GM19351 (cell line): Measurements from ENCODE around the gene CSH1.
A peak's percentile ranks its signal among the peaks of the same experiment; 100 is the strongest.
"Not testable (repeated sequence)": the region's sequence is repeated elsewhere in the genome, so short reads cannot be mapped to it uniquely, and the experiment has no call there.

ENCODE experiments used
- ATAC-seq: cut with Tn5 transposase; IDR thresholded peaks from one replicate; pipeline ENCODE4 v1.9.1; 2021; ENCODE audit warnings: mild to moderate bottlenecking, moderate library complexity; ENCODE audit not compliant: unreplicated experiment

CSH1 gene

DNA sequence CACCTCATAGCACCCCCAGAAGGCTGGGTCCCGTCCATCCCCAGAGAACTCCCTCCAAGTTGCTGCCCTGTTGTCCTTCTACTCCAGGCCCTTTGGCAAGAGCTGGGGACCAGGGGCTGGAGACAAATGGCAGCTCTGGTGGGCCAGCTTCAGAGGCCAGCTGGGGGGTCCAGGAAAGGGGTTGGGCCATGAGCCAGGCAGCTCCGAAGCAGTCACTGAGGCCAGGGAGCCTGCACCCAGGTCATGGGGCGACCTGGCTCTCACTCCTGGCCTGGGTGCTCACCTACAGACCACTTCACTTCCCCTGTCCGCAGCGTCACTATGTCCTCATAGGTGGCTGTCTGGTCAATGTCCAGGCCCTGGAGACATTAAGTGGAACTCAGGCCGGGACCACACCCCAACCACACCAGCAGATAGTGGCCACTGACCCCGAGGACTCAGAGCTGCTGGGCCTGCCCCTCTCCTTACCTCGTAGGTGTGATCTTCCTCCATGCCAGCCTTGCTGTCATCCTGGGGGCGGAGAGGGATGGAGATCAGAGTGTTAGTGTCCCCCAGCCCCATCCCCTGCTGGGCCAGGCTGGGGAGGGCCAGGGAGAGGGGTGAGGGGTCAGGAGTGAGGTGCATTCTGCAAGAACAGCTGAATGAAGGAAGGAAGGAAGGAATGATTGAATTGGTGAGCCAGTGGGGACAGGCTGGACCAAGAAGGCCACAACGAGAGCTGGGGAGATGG is 32.8 kb upstream of the CSH1 start:
- no peak for ATAC-seq

DNA sequence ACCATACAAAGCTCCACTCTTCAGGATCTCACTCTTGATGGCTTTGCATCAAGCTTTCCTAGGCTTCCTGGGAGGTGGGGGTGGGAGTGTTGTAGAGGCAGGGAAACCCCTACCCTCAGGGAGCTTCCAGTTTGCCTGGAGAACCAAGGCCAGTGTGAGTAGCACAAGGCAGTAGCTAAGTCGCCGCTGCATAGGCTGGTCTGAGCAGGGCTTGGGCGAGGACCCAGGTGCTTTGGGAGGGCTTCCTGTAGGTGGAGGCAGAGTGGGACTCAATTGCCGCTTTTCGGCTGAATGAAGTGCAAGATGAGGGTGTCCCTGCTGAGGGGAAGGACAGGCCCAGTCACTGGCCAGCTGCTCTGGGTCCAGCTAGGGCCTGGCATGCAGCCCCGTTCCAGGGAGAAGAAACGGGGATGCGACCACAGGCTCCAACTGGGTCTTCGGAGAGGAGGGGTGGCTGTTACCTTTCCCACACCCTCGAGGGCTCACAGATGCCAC is 31.8 kb upstream of the CSH1 start:
- no peak for ATAC-seq

DNA sequence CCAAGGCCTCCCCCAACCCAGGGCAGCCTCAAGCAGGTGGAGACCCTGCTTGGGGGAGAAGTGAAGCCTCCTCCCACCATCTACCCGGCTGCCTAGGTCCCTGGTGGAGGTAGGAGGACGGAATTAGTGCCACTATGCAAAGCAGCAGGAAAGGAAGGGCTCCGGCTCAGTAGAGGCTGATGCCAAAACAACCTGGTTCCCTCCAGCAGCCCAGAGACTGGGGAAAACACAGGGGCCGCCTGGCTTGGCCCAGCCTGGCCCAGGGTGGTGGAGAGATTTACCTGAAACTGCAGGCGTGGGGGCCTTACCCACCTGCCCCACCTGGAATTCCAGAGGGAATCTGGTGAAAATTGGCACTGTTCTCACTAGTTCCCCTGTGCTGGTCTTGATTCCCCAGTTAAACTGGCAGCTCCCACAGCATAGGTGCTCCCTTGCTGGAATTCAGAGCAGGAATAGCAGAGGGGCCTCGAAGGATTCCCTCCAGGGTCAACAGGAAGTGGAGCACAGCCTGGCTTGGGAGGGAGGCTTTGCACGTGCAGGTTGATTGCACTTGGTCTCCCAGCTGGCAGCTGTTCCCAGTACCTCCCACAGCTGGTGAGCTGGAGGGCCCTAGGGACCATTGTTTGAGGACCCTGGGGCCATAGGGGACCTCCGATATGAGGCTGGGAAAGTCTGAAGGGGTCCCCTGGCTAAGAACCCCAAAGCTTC is 31.2 kb upstream of the CSH1 start:
- ATAC-seq = no peak

DNA sequence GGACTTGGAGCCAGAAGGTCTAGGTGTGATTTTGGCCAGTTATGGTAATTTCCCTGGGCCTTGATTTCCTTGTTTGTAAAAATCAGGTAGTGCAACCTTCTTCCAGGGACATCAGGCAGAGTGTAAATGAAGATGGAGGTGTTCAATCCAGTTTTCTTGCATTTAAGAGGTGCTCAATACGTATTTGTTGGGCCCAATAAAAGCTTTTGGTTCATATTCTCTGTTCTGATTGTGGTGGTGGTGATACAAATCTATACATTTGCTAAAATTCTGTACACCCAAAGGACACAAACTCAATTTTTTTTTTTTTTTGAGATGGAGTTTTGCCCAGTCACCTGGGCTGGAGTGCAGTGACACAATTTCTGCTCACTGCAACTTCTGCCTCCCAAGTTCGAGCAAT is 29.8 kb upstream of the CSH1 start:
- no peak for ATAC-seq

DNA sequence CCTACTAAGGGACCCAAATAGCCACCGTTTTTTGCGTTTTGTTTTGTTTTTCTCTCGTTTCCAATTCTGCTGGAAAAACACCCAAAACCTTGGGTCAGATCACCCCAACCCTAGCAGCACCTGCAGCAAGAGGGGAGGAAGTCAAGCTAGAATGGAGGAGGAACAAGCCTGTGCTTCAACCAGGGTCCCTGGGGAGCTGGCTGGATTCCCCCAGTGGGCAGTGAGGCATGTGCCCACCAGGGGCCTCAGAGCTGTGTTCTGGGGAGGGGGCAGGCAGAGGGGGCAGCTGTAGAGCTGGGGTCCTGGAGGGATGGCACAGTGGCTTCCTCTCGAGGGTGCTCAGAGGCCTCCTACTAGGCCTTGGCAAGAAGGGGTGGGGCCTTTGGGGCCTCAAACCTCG is 29.2 kb upstream of the CSH1 start:
- ATAC-seq = no peak

DNA sequence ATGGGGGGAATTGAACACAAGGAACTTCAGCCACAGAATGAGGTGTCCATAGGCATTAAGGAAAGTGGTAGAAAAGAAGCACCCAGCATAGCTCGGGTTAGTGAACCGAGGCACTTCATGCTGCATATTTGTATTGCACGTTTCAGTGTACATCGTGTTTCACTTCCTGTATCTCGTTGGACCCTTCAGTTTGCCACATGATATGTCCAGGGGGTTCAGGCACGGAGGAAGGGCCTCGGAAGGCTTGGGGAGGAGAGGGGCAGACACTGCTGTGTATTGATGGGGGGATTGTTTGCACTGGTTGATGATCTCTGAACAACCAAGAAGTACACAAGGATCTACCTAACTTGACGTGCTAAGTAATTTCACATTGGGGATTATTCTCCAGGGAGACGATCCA is 26.0 kb upstream of the CSH1 start:
- ATAC-seq = not testable (repeated sequence)

DNA sequence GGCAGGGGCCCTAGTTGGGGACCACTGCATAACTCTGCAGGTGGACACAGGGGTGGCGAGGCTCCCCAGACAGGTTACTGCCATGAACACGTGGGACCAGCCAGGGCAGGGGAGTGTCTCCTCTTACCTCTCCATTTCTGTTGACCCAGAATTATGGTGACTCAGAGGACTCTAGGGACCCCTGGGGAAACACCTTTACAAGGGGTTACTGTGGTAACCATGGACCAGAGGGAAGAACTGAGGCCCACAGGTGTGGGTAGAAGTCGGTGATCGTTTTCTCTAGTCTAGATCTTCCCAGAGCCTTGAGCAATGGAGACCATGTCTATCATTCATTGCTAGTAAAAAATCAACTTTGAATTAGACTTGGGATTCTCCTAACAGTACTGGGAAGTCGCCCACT is 24.4 kb upstream of the CSH1 start:
- ATAC-seq = not testable (repeated sequence)

DNA sequence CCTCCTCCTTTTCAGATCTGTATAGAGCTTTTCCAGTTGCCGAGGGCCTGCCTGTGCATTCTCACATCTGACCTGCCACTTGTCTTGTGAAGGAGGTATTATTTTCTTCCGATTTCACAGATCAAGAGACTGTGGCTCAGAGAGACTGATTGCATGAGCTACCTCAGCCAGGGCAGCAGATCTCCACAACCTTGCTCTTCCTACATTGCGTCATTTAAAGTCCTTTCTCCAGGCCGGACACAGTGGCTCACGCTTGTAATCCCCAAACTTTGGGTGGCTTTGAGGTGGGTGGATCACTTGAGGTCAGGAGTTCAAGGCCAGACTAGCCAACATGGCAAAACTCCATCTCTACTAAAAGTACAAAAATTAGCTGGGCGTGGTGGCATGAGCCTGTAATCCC is 23.7 kb upstream of the CSH1 start:
- not testable (repeated sequence) for ATAC-seq

DNA sequence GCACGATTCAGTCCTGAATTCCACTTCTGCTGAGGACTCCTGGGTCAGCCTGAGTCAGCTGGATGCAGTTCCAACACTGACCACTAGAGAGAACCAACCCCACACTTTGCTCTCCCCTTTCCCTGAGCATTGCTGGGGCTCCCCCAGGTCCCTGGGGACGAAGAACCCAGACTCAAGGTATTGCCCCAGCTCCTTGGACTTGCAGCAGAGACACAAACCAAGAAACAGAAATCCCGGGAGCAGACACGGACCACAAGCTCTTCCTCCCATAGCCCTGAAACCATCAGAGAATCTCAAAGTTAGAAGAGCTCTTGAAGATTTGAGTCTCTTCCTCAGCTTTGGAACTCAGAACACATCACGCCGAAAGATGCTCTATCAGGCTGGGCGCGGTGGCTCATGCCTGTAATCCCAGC is 22.9 kb upstream of the CSH1 start:
- ATAC-seq = peak; percentile 65

DNA sequence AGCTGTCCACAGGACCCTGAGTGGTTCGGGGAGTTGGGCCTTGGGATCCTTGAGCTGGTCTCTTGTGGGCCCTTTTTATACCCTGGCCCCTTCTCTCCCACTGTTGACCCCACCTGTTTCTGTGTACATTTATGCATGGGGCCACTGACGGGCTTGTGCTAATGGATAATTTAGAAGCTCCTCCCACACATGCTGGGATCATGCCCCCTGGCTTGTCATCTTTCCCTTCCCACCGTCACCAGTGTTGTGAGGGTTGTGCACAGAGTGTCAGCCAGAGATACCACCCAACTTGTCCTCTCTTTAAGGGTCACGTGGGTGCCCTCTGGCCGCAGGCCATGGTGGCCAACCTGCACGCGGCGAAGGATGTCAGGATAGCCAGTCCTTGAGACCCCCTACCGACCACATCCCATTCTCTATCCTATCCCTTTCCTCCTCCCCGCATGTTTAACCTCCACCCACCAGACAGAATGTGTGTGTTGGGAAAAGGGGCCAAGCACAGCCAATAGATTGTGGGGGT is 22.5 kb upstream of the CSH1 start, which contains the start of gene GH1:
GH1 (minus strand) TSS at position 51 of the 517 bp plus-strand sequence. CDS start 63 bp downstream, outside the sequence.
- ATAC-seq = not testable (repeated sequence)

DNA sequence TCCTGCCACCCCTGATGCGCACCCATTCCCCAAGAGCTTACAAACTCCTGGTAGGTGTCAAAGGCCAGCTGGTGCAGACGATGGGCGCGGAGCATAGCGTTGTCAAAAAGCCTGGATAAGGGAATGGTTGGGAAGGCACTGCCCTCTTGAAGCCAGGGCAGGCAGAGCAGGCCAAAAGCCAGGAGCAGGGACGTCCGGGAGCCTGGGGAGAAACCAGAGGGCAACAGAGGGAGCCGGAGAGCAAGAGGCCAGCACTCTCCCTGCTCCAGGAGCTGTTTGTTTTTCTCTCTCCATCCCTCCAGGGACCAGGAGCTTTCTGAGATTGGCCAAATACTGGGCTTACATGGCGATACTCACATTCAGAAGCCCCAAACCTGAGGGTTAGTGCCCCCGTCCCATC is 21.9 kb upstream of the CSH1 start:
- no peak for ATAC-seq

DNA sequence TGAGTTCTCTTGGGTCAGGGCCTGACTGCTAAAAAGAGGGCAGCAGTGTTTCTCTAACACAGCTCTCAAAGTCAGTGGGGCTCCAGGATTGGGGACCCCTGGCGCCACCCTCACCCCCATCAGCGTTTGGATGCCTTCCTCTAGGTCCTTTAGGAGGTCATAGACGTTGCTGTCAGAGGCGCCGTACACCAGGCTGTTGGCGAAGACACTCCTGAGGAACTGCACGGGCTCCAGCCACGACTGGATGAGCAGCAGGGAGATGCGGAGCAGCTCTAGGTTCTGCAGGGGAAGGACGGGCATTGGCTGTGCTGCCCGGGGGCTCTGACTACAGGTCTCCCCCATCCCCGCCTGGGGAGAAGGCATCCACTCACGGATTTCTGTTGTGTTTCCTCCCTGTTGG is 21.3 kb upstream of the CSH1 start:
- no peak for ATAC-seq

DNA sequence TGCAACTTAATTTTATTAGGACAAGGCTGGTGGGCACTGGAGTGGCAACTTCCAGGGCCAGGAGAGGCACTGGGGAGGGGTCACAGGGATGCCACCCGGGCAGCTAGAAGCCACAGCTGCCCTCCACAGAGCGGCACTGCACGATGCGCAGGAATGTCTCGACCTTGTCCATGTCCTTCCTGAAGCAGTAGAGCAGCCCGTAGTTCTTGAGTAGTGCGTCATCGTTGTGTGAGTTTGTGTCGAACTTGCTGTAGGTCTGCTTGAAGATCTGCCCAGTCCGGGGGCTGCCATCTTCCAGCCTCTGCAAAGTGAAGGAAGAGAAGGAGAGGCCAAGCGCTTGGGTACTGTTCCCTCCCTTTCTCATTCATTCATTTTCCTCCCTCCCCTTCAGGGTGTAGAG is 20.8 kb upstream of the CSH1 start:
- ATAC-seq = not testable (repeated sequence)

DNA sequence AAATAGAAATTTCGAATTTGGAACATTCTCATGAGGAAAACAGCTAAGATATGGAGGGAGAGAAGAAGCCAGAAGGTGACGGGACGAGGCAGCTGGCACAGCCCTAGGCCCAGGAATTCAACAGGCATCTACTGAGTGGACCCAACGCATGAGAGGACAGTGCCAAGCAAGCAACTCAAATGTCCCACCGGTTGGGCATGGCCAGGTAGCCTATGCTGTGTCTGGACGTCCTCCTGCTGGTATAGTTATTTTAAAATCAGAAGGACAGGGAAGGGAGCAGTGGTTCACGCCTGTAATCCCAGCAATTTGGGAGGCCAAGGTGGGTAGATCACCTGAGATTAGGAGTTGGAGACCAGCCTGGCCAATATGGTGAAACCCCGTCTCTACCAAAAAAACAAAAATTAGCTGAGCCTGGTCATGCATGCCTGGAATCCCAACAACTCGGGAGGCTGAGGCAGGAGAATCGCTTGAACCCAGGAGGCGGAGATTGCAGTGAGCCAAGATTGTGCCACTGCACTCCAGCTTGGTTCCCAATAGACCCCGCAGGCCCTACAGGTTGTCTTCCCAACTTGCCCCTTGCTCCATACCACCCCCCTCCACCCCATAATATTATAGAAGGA is 20.3 kb upstream of the CSH1 start:
- no peak for ATAC-seq

DNA sequence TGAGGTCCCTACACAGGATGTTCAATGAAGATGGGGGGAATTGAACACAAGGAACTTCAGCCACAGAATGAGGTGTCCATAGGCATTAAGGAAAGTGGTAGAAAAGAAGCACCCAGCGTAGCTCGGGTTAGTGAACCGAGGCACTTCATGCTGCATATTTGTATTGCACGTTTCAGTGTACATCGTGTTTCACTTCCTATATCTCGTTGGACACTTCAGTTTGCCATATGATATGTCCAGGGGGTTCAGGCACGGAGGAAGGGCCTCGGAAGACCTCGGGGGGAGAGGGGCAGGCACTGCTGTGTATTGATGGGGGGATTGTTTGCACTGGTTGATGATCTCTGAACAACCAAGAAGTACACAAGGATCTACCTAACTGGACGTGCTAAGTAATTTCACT is 19.4 kb upstream of the CSH1 start:
- ATAC-seq = peak; percentile 40

DNA sequence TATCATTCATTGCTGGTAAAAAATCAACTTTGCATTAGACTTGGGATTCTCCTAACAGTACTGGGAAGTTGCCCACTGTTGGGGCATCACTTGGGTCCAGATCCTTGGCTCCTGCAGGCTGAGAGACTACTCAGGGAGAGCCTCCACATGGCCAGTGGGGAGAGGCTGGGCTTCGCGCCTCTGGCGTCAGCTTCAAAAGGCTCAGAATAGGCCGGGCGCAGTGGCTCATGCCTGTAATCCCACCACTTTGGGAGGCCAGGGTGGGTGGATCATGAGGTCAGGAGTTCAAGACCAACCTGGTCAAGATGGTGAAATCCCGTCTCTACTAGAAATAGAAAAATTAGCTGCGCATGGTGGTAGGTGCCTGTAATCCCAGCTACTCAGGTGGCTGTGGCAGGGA is 18.1 kb upstream of the CSH1 start:
- no peak for ATAC-seq

DNA sequence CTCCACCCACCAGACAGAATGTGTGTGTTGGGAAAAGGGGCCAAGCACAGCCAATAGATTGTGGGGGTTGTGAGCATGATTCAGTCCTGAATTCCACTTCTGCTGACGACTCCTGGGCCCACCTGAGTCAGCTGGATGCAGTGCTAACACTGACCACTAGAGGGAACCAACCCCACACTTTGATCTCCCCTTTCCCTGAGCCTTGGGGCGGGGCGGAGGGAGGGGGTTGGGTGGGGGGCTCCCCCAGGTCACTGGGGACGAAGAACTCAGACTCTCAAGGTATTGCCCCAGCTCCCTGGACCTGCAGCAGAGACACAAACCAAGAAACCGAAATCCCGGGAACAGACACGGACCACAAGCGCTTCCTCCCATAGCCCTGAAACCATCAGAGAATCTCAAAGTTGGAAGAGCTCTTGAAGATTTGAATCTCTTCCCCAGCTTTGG is 15.3 kb upstream of the CSH1 start:
- ATAC-seq = no peak

DNA sequence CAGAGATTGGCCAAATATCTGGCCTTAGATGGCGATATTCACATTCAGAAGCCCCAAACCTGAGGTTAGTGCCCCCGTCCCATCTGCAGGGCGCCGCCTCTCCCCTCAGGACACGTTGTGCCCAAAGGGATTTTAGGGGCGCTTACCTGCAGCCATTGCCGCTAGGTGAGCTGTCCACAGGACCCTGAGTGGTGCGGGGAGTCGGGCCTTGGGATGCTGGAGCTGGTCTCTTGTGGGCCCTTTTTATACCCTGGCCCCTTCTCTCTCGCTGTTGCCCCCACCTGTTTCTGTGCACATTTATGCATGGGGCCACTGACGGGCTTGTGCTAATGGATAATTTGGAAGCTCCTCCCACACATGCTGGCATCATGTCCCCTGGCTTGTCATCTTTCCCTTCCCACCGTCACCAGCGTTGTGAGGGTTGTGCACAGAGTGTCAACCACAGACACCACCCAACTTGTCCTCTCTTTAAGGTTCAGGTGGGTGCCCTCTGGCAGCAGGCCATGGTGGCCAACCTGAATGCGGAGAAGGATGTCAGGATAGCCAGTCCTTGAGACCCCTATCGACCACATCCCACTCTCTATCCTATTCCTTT is 14.8 kb upstream of the CSH1 start, which contains the start of gene CSHL1:
CSHL1 (minus strand) TSS at position 218 of the 595 bp plus-strand sequence; CDS start at position 156, 62 bp downstream.
- ATAC-seq = no peak

DNA sequence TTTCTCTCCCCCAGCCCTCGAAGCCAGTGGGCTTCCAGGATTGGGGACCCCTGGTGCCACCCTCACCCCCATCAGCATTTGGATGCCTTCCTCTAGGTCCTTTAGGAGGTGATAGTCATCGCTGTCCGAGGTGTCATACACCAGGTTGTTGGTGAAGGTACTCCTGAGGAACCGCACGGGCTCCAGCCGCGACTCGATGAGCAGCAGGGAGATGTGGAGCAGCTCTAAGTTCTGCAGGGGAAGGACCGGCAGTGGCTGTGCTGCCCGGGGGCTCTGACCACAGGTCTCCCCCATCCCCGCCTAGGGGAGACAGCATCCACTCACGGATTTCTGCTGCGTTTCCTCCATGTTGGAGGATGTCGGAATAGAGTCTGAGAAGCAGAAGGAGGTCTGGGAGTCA is 13.7 kb upstream of the CSH1 start:
- no peak for ATAC-seq

DNA sequence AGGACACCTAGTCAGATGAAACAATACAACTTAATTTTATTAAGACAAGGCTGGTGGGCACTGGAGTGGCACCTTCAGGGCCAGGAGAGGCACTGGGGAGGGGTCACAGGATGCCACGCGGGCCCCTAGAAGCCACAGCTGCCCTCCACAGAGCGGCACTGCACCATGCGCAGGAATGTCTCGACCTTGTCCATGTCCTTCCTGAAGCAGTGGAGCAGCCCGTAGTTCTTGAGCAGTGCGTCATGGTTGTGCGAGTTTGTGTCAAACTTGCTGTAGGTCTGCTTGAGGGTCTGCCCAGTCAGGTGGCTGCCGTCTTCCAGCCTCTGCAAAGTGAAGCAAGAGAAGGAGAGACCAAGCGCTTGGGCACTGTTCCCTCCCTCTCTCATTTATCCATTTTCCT is 13.2 kb upstream of the CSH1 start:
- not testable (repeated sequence) for ATAC-seq
